NCI-H524 (cell line): ENCODE data around the gene SHLD1.
"Not testable (repeated sequence)": the region's sequence is repeated elsewhere in the genome, so short reads cannot be mapped to it uniquely, and the experiment has no call there.

Experiments used
- DNase-seq, 2 experiments: peaks; one replicate each; lab custom pipeline; 2025; lab: John Stamatoyannopoulos, UW

The SHLD1 gene

GRCh38 chr20:5735845-5736510, 14.2 kb upstream of the SHLD1 start:
- DNase-seq: peak; percentile 87 to 94

- DNase-seq: no peak
These were observed 12.6 kb upstream of the SHLD1 start for GRCh38 chr20:5737619-5737953.

GRCh38 chr20:5737966-5738365, 12.2 kb upstream of the SHLD1 start:
- DNase-seq: no peak

GRCh38 chr20:5740643-5741042, 9.6 kb upstream of the SHLD1 start:
- not testable (repeated sequence) for DNase-seq

GRCh38 chr20:5741089-5741488, 9.1 kb upstream of the SHLD1 start:
- no peak for DNase-seq

GRCh38 chr20:5742041-5742440, 8.2 kb upstream of the SHLD1 start:
- DNase-seq: no peak

- DNase-seq: no peak
These were observed 4.7 kb upstream of the SHLD1 start for GRCh38 chr20:5745416-5746030.

- no peak for DNase-seq
These were observed 4.1 kb upstream of the SHLD1 start for GRCh38 chr20:5746064-5746463.

- no peak for DNase-seq
These were observed 2.0 kb upstream of the SHLD1 start for GRCh38 chr20:5748246-5748645.

- not testable (repeated sequence) for DNase-seq
These were observed 669 bp upstream of the SHLD1 start for GRCh38 chr20:5749512-5749951.

GRCh38 chr20:5751856-5752255, 1.7 kb downstream of the SHLD1 start:
- DNase-seq: no peak

GRCh38 chr20:5753814-5754213, 3.6 kb downstream of the SHLD1 start:
- DNase-seq: no peak

GRCh38 chr20:5757949-5758348, 7.7 kb downstream of the SHLD1 start:
- DNase-seq: no peak

- no peak for DNase-seq
These were observed 16.0 kb downstream of the SHLD1 start for GRCh38 chr20:5766085-5766764.

- DNase-seq: peak; percentile 76 to 93
These were observed 17.4 kb downstream of the SHLD1 start for GRCh38 chr20:5767493-5768098.

- no peak for DNase-seq
These were observed 20.2 kb downstream of the SHLD1 start for GRCh38 chr20:5770231-5770986.

- no peak for DNase-seq
These were observed 20.8 kb downstream of the SHLD1 start for GRCh38 chr20:5770987-5771318.

- DNase-seq: no peak
These were observed 22.5 kb downstream of the SHLD1 start for GRCh38 chr20:5772704-5773103.

GRCh38 chr20:5773589-5773988, 23.4 kb downstream of the SHLD1 start:
- DNase-seq: no peak

GRCh38 chr20:5776077-5776476, 25.9 kb downstream of the SHLD1 start:
- DNase-seq: no peak

GRCh38 chr20:5779071-5779900, 29.1 kb downstream of the SHLD1 start:
- no peak for DNase-seq

- no peak for DNase-seq
These were observed 30.6 kb downstream of the SHLD1 start for GRCh38 chr20:5780846-5781217.
